HCT116 (cell line): ENCODE results near the gene BIN2. TPM values are rescaled to one million over a fixed set of nuclear protein-coding genes. Genes with fewer than 3 reads are reported as not detected.
A peak's percentile ranks its signal among the peaks of the same experiment; 100 is the strongest.

Experiments used
- ATAC-seq: fragments of 200-7000 bp; cut with Tn5 transposase; 2 replicates; pipeline ENCODE4 v1.9.1; 2020; ENCODE audit warnings: mild to moderate bottlenecking, moderate library complexity
- BruUV-seq: library from RNA; stranded (reverse); fragments of 400-500 nt; replicated peaks from 2 replicates; lab custom pipeline; 2021; lab: Mats Ljungman, UMichigan
- CTCF ChIA-PET: fragments of 300-600 bp; sonication (Branson Sonifier 250); formaldehyde crosslinking; loops from one replicate; lab custom pipeline; 2021; ENCODE audit warnings: antibody characterized with exemption; lab: Charles Lee
- POLR2A ChIA-PET: fragments of 300-600, 350-600 bp; sonication (Branson Sonifier 250); formaldehyde crosslinking; loops from one replicate; lab custom pipeline; 2021; ENCODE audit warnings: antibody characterized with exemption; lab: Charles Lee
- RAD21 ChIA-PET, 2 experiments: fragments of 300-600 bp; sonication (Branson Sonifier 250); formaldehyde crosslinking; loops; one replicate each; lab custom pipeline; 2023; ENCODE audit warnings: low total read pairs in 2 of 2; ENCODE audit not compliant: uncharacterized antibody in 2 of 2, unreplicated experiment in 2 of 2, low non-redundant PET in 1 of 2; lab: Charles Lee
- DNase-seq: peaks from one replicate; pipeline ENCODE4 v3.0.0-alpha.2; 2010; ENCODE audit warnings: low read depth, low spot score
- H2AFZ ChIP-seq: fragments of 200-600 bp; shearing (Covaris generic), sonication (generic); 2 replicates; pipeline ENCODE4 v1.6.1; 2017; ENCODE audit warnings: low read depth, mixed run types, mixed read lengths, antibody characterized with exemption, low read length; ENCODE audit not compliant: poor library complexity, severe bottlenecking
- H3K27ac ChIP-seq: 2 replicates; pipeline ENCODE4 v1.5.1; 2012; ENCODE audit warnings: low read depth, low read length
- H3K27me3 ChIP-seq: fragments of 200-600 bp; sonication (generic); 2 replicates; pipeline ENCODE4 v1.6.1; 2016; ENCODE audit warnings: mixed run types, low read length, mixed read lengths; ENCODE audit not compliant: insufficient read depth
- H3K36me3 ChIP-seq, 2 experiments: fragments of 200-500 bp in 1 of 2; fragments of 200-600 bp in 1 of 2; sonication (Bioruptor generic) in 1 of 2; sonication (generic) in 1 of 2; 2 replicates each; pipeline versions ENCODE4 v1.5.1 to v1.6.1; 2014 to 2016; ENCODE audit warnings: low read length in 2 of 2, inconsistent platforms in 1 of 2, mixed read lengths in 1 of 2, mixed run types in 1 of 2; ENCODE audit not compliant: insufficient read depth in 2 of 2, control insufficient read depth in 1 of 2
- H3K4me1 ChIP-seq, 2 experiments: fragments of 200-600 bp in 1 of 2; sonication (generic) in 1 of 2; 2 replicates each; pipeline versions ENCODE4 v1.5.1 to v1.6.1; 2012 to 2017; ENCODE audit warnings: low read length in 2 of 2, inconsistent platforms in 1 of 2, mild to moderate bottlenecking in 1 of 2, mixed read lengths in 1 of 2, mixed run types in 1 of 2, moderate library complexity in 1 of 2; ENCODE audit not compliant: insufficient read depth in 2 of 2, control insufficient read depth in 1 of 2
- H3K4me2 ChIP-seq: fragments of 200-600 bp; sonication (generic); 2 replicates; pipeline ENCODE4 v1.6.1; 2017; ENCODE audit warnings: mixed run types, low read length, mixed read lengths
- H3K4me3 ChIP-seq, 2 experiments: fragments of 200-600 bp in 1 of 2; sonication (generic) in 1 of 2; replicated peaks in 1 of 2; 2 replicates each; pipeline ENCODE4 v1.5.1; 2011 to 2016; ENCODE audit warnings: low read length in 2 of 2, control low read depth in 1 of 2, low read depth in 1 of 2, mild to moderate bottlenecking in 1 of 2, mixed read lengths in 1 of 2, mixed run types in 1 of 2
- H3K79me2 ChIP-seq: fragments of 200-600 bp; sonication (generic); 2 replicates; pipeline ENCODE4 v1.6.1; 2017; ENCODE audit warnings: mild to moderate bottlenecking, mixed run types, low read length, moderate library complexity, mixed read lengths; ENCODE audit not compliant: insufficient read depth
- H3K9ac ChIP-seq: fragments of 200-600 bp; sonication (generic); 2 replicates; pipeline ENCODE4 v1.6.1; 2016; ENCODE audit warnings: low read length, mixed read lengths
- H3K9me2 ChIP-seq: fragments of 200-600 bp; sonication (generic), shearing (Covaris generic); 2 replicates; pipeline ENCODE4 v1.6.1; 2017; ENCODE audit warnings: mixed run types, mild to moderate bottlenecking, moderate library complexity; ENCODE audit not compliant: insufficient read depth
- H3K9me3 ChIP-seq, 2 experiments: fragments of 200-500 bp in 1 of 2; fragments of 200-600 bp in 1 of 2; sonication (Bioruptor generic) in 1 of 2; sonication (generic) in 1 of 2; 2 replicates each; pipeline ENCODE4 v1.6.1; 2014 to 2017; ENCODE audit warnings: low read length in 2 of 2, mixed read lengths in 2 of 2, inconsistent platforms in 1 of 2, low read depth in 1 of 2, mild to moderate bottlenecking in 1 of 2, mixed run types in 1 of 2, moderate library complexity in 1 of 2; ENCODE audit not compliant: control insufficient read depth in 1 of 2, insufficient read depth in 1 of 2
- H4K20me1 ChIP-seq: fragments of 200-600 bp; sonication (generic), shearing (Covaris generic); 2 replicates; pipeline ENCODE4 v1.6.1; 2017; ENCODE audit warnings: mixed run types, mild to moderate bottlenecking, moderate library complexity; ENCODE audit not compliant: insufficient read depth
- ATF3 ChIP-seq: IDR thresholded peaks from 2 replicates; pipeline ENCODE4 v1.6.1; 2012
- EZH2phosphoT487 ChIP-seq: fragments of 200-600 bp; IDR thresholded peaks from 2 replicates; pipeline ENCODE4 v1.6.1; 2018; ENCODE audit warnings: antibody characterized with exemption, borderline replicate concordance
- MAX ChIP-seq: IDR thresholded peaks from 2 replicates; pipeline ENCODE4 v1.6.1; 2012
- POLR2A ChIP-seq: IDR thresholded peaks from 2 replicates; pipeline ENCODE4 v1.7.0; 2011; ENCODE audit warnings: borderline replicate concordance; ENCODE audit not compliant: insufficient read depth, insufficient read length; ENCODE audit errors: extremely low read depth
- POLR2AphosphoS5 ChIP-seq: IDR thresholded peaks from 2 replicates; pipeline ENCODE4 v1.6.1; 2011; ENCODE audit warnings: mild to moderate bottlenecking, low read depth, low read length, moderate library complexity
- RAD21 ChIP-seq: IDR thresholded peaks from 2 replicates; pipeline ENCODE4 v1.6.1; 2012; ENCODE audit warnings: low read depth, mild to moderate bottlenecking
- REST ChIP-seq: IDR thresholded peaks from 2 replicates; pipeline ENCODE4 v1.6.1; 2012; ENCODE audit warnings: low read depth
- ZFX ChIP-seq: fragments of 450-650 bp; IDR thresholded peaks from 2 replicates; pipeline ENCODE4 v1.6.1; 2017
- intact Hi-C: fragments of 100-400 bp; cut with micrococcal nuclease; formaldehyde crosslinking; loops from 2 replicates; pipeline ENCODE4 v1.10.0; 2022
- total RNA-seq: library from RNA; stranded (reverse); gene quantifications from one replicate; pipeline ENCODE4 v1.2.1, GENCODE V29; 2021; ENCODE audit not compliant: unreplicated experiment

Gene BIN2
- total RNA-seq, 1 experiment from 2014 or later: 0.22 TPM

GRCh38 chr12:51285843-51286242 is 38.1 kb downstream of the BIN2 start (continued):
- TF ChIP-seq POLR2AphosphoS5: no peak
- no peak for TF ChIP-seq ATF3
- no peak for TF ChIP-seq REST

- BruUV-seq: no TSS peak
- no peaks in the 10 kb centered on the region for H3K9me2 ChIP-seq
- DNase-seq: no peak
Observed at GRCh38 chr12:51281202-51281924, 42.6 kb downstream of the BIN2 start.

More at GRCh38 chr12:51281202-51281924, 42.6 kb downstream of the BIN2 start:
- Histone ChIP-seq H3K4me3 (no peak overlapping the region), H3K9ac (no peak overlapping the region), H3K4me2 (0 out of 2 replicates have a peak overlapping the region, but pooled peaks have one; percentile 4)
- CTCF ChIA-PET: interaction anchor here (0.6 kb wide), 1 partner anchor 50 kb away, joined by 4 read pairs; no protein-coding TSS in a partner anchor
- no peak for TF ChIP-seq POLR2AphosphoS5
- TF ChIP-seq ATF3: no peak
- no peak for TF ChIP-seq MAX
- TF ChIP-seq POLR2A: no peak
- TF ChIP-seq RAD21: no peak
- no peak for TF ChIP-seq EZH2phosphoT487
- no peak for TF ChIP-seq ZFX
- TF ChIP-seq, all 23 proteins: peak for 0
- no peaks in the 10 kb centered on the region for H3K9me3 ChIP-seq
- ChIA-PET POLR2A (no interaction called here), RAD21 (interaction anchor here (0.6 kb wide), 2 partner anchors 8 to 32 kb away, joined by 3 read pairs; no protein-coding TSS in a partner anchor)
- peak overlapping the region; percentile 60 for H2AFZ ChIP-seq
- intact Hi-C loops: no loop called here
- H3K27ac ChIP-seq: no peak overlapping the region
- H3K4me1 ChIP-seq: peaks cover 0 to 6% of the 10 kb centered on the region in 2 experiments; a peak in 1 of 4 replicates
- no peaks in the 10 kb centered on the region for H3K36me3 ChIP-seq
- H3K79me2 ChIP-seq: no peaks in the 10 kb centered on the region
- no peaks in the 10 kb centered on the region for H3K27me3 ChIP-seq
- ATAC-seq: no peak
- no peaks in the 10 kb centered on the region for H4K20me1 ChIP-seq
